Naive B cell (primary cell): Measurements from ENCODE around the gene BCCIP. TPM values are rescaled to one million over a fixed set of nuclear protein-coding genes. Genes with fewer than 3 reads are reported as not detected.
A peak's percentile ranks its signal among the peaks of the same experiment; 100 is the strongest.

Source experiments
- ATAC-seq, 2 donors: fragments of 150-1000 bp; cut with Tn5 transposase; 2 replicates each; pipeline ENCODE4 v1.10.0; 2021; ENCODE audit warnings: low read depth in 2 of 2, mild to moderate bottlenecking in 2 of 2, moderate library complexity in 2 of 2
- DNase-seq: peaks from one replicate; pipeline ENCODE4 v3.0.0; 2022
- H3K27ac Mint-ChIP-seq, 6 donors: one replicate each; pipeline ENCODE4 v1.8.0; 2020 to 2022; ENCODE audit warnings: mild to moderate bottlenecking in 6 of 6, mixed read lengths in 6 of 6, moderate library complexity in 5 of 6, inconsistent platforms in 2 of 6
- H3K27me3 Mint-ChIP-seq, 3 donors: one replicate each; pipeline ENCODE4 v1.8.0; 2021 to 2022; ENCODE audit warnings: mixed read lengths in 3 of 3, mild to moderate bottlenecking in 1 of 3
- H3K36me3 Mint-ChIP-seq, 2 donors: one replicate each; pipeline ENCODE4 v1.8.0; 2020 to 2022; ENCODE audit warnings: mixed read lengths in 2 of 2, inconsistent platforms in 1 of 2, mild to moderate bottlenecking in 1 of 2
- H3K4me1 Mint-ChIP-seq, 3 donors: one replicate each; pipeline ENCODE4 v1.8.0; 2020 to 2022; ENCODE audit warnings: mixed read lengths in 3 of 3, inconsistent platforms in 1 of 3, mild to moderate bottlenecking in 1 of 3, moderate library complexity in 1 of 3
- H3K4me3 Mint-ChIP-seq, 8 donors: one replicate each; pipeline ENCODE4 v1.8.0; 2020 to 2022; ENCODE audit warnings: mild to moderate bottlenecking in 8 of 8, mixed read lengths in 8 of 8, moderate library complexity in 8 of 8, inconsistent platforms in 2 of 8
- H3K9me3 Mint-ChIP-seq, 7 donors: one replicate each; pipeline ENCODE4 v1.8.0; 2020 to 2022; ENCODE audit warnings: mixed read lengths in 7 of 7, mild to moderate bottlenecking in 5 of 7, inconsistent platforms in 2 of 7, moderate library complexity in 1 of 7
- polyA plus RNA-seq, 6 donors: library from polyadenylated mRNA; unstranded; fragments of 300-500 nt; fragmentation: Illumina TruSeq; gene quantifications; one replicate each; pipeline ENCODE4 v1.2.3, GENCODE V29; 2021; ENCODE audit warnings: low read depth in 6 of 6

BCCIP gene
- polyA plus RNA-seq, 6 donors from 2014 or later = 73.7 to 109 (median 85.7) TPM

DNA sequence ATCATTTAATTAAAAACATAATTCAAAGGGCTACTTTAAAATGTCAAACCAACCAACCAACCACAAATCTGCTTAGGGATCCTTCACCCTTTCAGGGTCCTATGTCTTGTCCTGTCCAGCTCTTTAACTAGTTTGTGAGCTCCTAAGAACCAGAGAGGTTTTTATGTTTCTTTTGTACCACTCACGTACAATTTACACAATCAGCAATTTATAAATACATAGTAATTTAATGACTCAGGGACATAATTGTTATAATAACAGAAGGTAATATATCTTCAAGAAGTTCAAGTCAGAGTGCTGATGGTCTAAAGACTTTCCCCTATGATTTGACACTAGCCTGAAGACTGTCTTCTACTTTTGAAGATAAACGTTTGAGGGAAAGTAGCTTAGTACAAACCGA is 41.8 kb downstream of the BCCIP start:
- DNase-seq (no peak), ATAC-seq (no peak)
- Mint-ChIP-seq H3K9me3 (no peaks in the 10 kb centered on the region), H3K4me3 (no peak overlapping the region), H3K4me1 (no peaks in the 10 kb centered on the region), H3K36me3 (no peaks in the 10 kb centered on the region), H3K27ac (no peak overlapping the region), H3K27me3 (no peaks in the 10 kb centered on the region)

GRCh38 chr10:125866421-125867029 is 43.2 kb downstream of the BCCIP start:
- Mint-ChIP-seq H3K4me3 (no peak overlapping the region), H3K27me3 (no peaks in the 10 kb centered on the region), H3K9me3 (no peaks in the 10 kb centered on the region), H3K4me1 (no peaks in the 10 kb centered on the region), H3K27ac (no peak overlapping the region), H3K36me3 (no peaks in the 10 kb centered on the region)
- ATAC-seq (no peak), DNase-seq (no peak)

DNA sequence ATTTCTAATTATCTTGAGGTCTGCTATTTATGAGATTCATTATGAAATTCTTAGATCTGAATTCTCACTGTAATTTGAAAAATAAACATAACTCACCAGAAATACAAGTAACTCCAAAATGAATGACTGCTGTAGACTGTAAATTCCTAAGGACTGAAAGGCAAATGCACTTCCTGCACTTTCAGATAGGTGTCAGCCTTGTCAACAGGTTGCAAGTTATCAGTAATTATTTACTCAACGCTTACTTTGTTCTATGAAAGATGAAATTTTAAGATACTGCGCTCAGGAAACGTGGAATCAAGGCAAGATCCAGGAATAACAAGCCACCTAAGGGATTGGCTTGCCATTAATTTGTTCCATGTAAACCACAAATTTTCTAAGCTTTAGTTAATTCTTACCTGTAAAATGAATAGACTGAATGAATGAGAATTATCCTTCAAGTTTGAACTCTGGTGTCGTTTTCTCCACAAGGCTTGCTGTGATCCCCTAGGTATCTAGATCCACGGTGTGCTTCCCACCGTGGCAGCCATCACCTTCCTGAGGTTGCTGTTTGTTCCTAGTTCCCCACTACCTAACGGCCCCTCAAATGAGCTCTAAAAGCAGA is 45.1 kb downstream of the BCCIP start:
- no peaks in the 10 kb centered on the region for H3K36me3 Mint-ChIP-seq
- no peaks in the 10 kb centered on the region for H3K27me3 Mint-ChIP-seq
- peak; percentile 1 for DNase-seq
- H3K9me3 Mint-ChIP-seq = no peaks in the 10 kb centered on the region
- H3K4me1 Mint-ChIP-seq = no peaks in the 10 kb centered on the region
- no peak overlapping the region for H3K4me3 Mint-ChIP-seq
- ATAC-seq = no peak
- H3K27ac Mint-ChIP-seq = peak overlapping the region in 2 of 6 donors; percentile 18 to 40

- H3K4me3 Mint-ChIP-seq = no peak overlapping the region
- no peak for DNase-seq
- H3K36me3 Mint-ChIP-seq = peaks cover 0 to 18% of the 10 kb centered on the region in 2 donors
- no peaks in the 10 kb centered on the region for H3K4me1 Mint-ChIP-seq
- no peak overlapping the region for H3K27ac Mint-ChIP-seq
- no peaks in the 10 kb centered on the region for H3K27me3 Mint-ChIP-seq
- H3K9me3 Mint-ChIP-seq = peaks cover 0 to 13% (median 8%) of the 10 kb centered on the region in 7 donors
- ATAC-seq = no peak
Measured at GRCh38 chr10:125871338-125871737, 48.0 kb downstream of the BCCIP start.

DNA sequence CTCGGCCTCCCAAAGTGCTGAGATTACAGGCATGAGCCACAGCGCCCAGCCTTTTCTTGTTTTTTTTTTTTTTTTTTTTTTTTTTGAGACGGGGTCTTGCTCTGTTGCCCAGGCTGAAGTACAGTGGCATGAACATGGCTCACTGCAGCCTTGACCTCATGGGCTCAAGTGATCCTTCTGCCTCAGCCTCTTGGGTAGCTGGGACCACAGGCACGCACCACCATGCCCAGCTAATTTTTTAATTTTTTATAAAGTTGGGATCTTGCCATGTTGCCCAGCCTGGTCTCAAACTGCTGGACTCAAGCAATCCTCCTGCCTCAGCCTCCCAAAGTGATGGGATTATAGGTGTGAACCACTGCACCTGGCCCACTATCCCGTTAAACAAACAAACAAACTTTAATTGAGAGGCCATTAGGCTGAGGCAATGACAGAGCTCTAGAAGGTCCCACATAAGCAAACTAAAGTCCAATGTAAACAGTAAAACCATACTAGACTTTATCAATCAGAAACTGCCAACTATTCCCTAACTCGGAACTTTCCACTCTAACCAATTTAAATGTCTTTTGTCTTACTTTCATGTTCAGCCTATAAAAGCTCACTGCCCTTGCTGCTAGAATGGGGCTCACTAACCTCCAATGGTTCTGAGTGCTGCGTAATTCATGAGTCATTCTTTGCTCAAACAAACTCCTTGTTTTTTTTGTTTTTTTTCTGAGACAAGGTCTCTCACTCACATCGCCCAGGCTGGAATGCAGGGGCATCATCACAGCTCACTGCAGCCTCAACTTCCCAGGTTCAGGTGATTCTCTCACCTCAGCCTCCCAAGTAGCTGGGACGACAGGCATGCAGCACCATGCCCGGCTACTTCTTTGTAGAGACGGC is 55.9 kb downstream of the BCCIP start:
- Mint-ChIP-seq H3K4me1 (peaks cover 0 to 2% (median 2%) of the 10 kb centered on the region in 3 donors), H3K9me3 (peaks cover 0 to 29% (median 15%) of the 10 kb centered on the region in 7 donors), H3K4me3 (no peak overlapping the region), H3K27me3 (no peaks in the 10 kb centered on the region), H3K36me3 (peaks cover 16 to 30% of the 10 kb centered on the region in 2 donors), H3K27ac (no peak overlapping the region)
- ATAC-seq (no peak), DNase-seq (no peak)

DNA sequence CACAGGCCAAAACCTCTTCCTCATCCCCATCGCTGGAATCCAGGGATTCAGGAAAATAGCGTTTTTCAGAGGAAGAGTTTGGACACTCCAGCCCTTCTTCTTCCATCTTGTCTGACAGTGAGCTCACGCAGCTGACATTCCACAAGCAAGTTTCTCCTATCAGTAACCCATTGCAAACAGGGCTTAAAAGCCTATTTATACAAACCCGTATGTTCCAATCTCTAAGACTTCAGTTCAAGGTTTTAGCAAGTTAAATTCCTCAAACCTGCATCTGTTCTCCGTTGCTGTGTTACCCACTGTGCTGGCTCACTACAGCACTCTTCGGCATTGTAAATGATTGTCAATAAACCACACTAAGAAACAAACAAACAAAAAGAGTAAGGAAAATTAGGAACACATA is 57.4 kb downstream of the BCCIP start:
- no peak for DNase-seq
- Mint-ChIP-seq H3K9me3 (peaks cover 0 to 23% (median 13%) of the 10 kb centered on the region in 7 donors), H3K27ac (no peak overlapping the region), H3K4me3 (no peak overlapping the region), H3K36me3 (peaks cover 16 to 18% of the 10 kb centered on the region in 2 donors), H3K27me3 (no peaks in the 10 kb centered on the region), H3K4me1 (peaks cover 0 to 2% (median 2%) of the 10 kb centered on the region in 3 donors)
- ATAC-seq = no peak

- Mint-ChIP-seq H3K27me3 (no peaks in the 10 kb centered on the region), H3K27ac (peak within 1 kb of the TSS in 2 of 6 donors; percentile 26 to 41), H3K36me3 (peaks cover 13 to 16% of the 10 kb centered on the region in 2 donors), H3K4me1 (peaks cover 0 to 2% (median 2%) of the 10 kb centered on the region in 3 donors), H3K4me3 (no peak within 1 kb of the TSS), H3K9me3 (peaks cover 0 to 18% (median 8%) of the 10 kb centered on the region in 7 donors)
- ATAC-seq (no peak), DNase-seq (no peak)
Measured at GRCh38 chr10:125881192-125881591, 57.8 kb downstream of the BCCIP start, which contains the start of gene DHX32. Gene DHX32, minus strand, starts transcription at chr10:125881292. Its CDS starts 468 bp downstream, at chr10:125880824.

DNA sequence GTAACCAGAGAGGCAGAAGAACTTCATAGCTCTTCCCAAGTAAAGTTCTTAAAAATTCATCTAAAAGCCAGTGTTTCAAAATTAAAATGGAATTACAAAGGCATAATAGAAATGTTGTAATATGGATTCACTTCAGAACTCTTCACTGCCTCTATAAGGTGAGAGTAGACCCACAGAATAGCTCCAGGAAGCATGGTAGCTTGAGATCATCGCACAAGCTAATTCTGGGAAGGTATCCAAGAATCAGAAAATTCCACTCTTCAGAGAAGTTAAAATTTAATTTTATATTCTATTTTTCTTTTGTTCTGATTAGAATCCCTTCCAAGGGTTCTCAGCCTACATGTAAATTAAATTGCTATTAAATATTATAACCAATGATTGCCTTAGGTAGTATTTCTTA is 59.2 kb downstream of the BCCIP start:
- ATAC-seq (no peak), DNase-seq (no peak)
- H3K27ac Mint-ChIP-seq = no peak overlapping the region
- no peak overlapping the region for H3K4me3 Mint-ChIP-seq
- peaks cover 8 to 16% of the 10 kb centered on the region in 2 donors for H3K36me3 Mint-ChIP-seq
- H3K9me3 Mint-ChIP-seq = peaks cover 0 to 8% (median 0%) of the 10 kb centered on the region in 7 donors
- no peaks in the 10 kb centered on the region for H3K27me3 Mint-ChIP-seq
- peaks cover 0 to 2% (median 2%) of the 10 kb centered on the region in 3 donors for H3K4me1 Mint-ChIP-seq

- peaks cover 8 to 16% of the 10 kb centered on the region in 2 donors for H3K36me3 Mint-ChIP-seq
- DNase-seq (no peak), ATAC-seq (no peak)
- peaks cover 0 to 2% (median 2%) of the 10 kb centered on the region in 3 donors for H3K4me1 Mint-ChIP-seq
- peak overlapping the region in 1 of 6 donors; percentile 7 for H3K27ac Mint-ChIP-seq
- peaks cover 0 to 2% (median 0%) of the 10 kb centered on the region in 7 donors for H3K9me3 Mint-ChIP-seq
- H3K27me3 Mint-ChIP-seq = no peaks in the 10 kb centered on the region
- no peak overlapping the region for H3K4me3 Mint-ChIP-seq
Measured at GRCh38 chr10:125883211-125883610, 59.9 kb downstream of the BCCIP start.

Other genes starting within 250 kb of the BCCIP start
- not detected for gene TEX36, start 140.4 kb upstream of the BCCIP start, polyA plus RNA-seq
- 10 to 100 TPM; 10.7 to 16.8 (median 14.0) TPM for gene EDRF1, start 103.8 kb upstream of the BCCIP start, polyA plus RNA-seq
- not detected for gene MMP21, start 47.7 kb upstream of the BCCIP start, polyA plus RNA-seq
- gene UROS, start 288 bp upstream of the BCCIP start, polyA plus RNA-seq = 10 to 100 TPM; 54.1 to 73.5 (median 56.1) TPM
- 10 to 100 TPM; 10.8 to 19.3 (median 16.7) TPM for gene DHX32, start 57.7 kb downstream of the BCCIP start, polyA plus RNA-seq
- not detected for gene FANK1, start 73.0 kb downstream of the BCCIP start, polyA plus RNA-seq